Mononuclear cell (primary cell): ENCODE data around the gene FNDC3B. TPM values are rescaled to one million over a fixed set of nuclear protein-coding genes. Genes with fewer than 3 reads are reported as not detected.

Experiments used
- H3K27me3 ChIP-seq: 2 replicates; pipeline ENCODE4 v1.6.0; 2011; ENCODE audit warnings: low read length, control low read depth; ENCODE audit not compliant: insufficient read depth
- H3K4me1 ChIP-seq: 2 replicates; pipeline ENCODE4 v1.5.1; 2011; ENCODE audit warnings: mild to moderate bottlenecking, low read length, control low read depth; ENCODE audit not compliant: insufficient read depth
- H3K4me3 ChIP-seq: 2 replicates; pipeline ENCODE4 v1.5.1; 2011; ENCODE audit warnings: mild to moderate bottlenecking, low read length, moderate library complexity
- H3K9me3 ChIP-seq: 2 replicates; pipeline ENCODE4 v1.5.1; 2011; ENCODE audit warnings: low read depth, mild to moderate bottlenecking, control low read depth, low read length
- total RNA-seq: library from RNA; depleted of rRNA; stranded (reverse); fragments of >200 nt; gene quantifications from one replicate; pipeline ENCODE4 v1.2.3, GENCODE V29; 2012

Gene FNDC3B
- total RNA-seq, 1 donor: 46.1 TPM

DNA sequence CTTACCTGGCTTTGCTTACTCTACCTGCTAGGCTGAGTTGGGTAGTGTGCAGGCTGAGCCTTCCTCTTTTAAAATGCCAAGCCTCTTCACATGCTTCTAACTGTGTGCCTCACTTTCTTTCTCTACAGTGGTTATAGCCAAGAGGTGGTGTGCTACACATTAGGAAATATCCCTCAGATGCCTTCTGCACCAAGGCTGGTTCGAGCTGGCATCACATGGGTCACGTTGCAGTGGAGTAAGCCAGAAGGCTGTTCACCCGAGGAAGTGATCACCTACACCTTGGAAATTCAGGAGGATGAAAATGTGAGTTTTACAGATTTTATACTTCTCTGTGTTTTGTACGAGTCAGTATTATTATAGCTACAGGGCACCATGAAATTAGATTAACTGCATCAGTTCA is 291.0 kb downstream of the FNDC3B start:
- Histone ChIP-seq H3K4me3 (no peak overlapping the region), H3K27me3 (no peaks in the 10 kb centered on the region), H3K9me3 (no peaks in the 10 kb centered on the region), H3K4me1 (no peaks in the 10 kb centered on the region)

DNA sequence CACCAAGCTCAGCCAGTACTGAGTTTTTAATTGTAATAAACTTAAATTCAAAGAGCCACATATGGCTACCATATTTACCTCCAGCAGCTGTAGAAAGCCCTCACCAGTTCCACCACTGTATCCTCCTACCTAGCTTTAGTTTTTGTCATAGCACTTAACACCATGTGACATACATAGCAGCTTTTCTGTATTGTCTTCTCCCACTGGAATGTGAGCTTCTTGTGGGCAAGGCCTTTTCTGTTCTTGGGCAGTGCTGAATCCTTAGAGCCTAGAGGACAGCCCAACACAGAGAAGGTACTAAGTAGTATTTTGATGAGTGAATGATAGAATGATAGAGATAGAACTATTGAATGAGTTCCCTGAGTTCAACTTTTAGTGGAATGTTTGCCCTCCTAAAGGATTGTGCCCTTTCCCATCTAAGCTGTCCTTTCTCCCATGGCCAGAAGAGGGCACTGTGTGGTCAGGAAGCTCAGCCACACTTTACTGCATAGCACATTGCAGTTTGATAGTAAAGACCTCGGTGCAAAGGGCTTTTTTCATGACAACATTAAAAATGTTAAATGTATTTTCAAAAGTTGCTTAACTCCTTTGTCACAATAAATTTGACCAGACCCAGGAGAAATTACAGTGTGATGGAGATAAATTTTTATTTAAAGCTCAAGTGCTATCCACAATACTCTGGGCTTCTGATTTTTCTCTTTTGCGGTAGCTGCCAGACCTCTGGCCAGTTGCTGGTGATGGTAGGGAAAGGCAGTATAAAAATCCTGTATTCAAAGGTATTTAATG is 293.1 kb downstream of the FNDC3B start:
- no peak overlapping the region for H3K4me3 ChIP-seq
- H3K4me1 ChIP-seq: no peaks in the 10 kb centered on the region
- H3K27me3 ChIP-seq: no peaks in the 10 kb centered on the region
- no peaks in the 10 kb centered on the region for H3K9me3 ChIP-seq

DNA sequence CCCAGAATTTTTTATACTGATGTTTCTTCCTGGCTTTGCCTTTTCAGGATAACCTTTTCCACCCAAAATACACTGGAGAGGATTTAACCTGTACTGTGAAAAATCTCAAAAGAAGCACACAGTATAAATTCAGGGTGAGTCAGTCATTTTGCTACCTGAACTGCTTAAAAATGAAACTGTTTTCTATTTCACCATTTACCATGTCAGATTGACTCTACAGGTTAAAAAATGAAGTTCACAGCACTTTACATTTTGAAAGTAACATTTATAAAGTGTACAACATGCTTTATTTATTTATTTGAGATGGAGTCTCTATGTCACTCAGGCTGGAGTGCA is 293.6 kb downstream of the FNDC3B start:
- H3K4me1 ChIP-seq: no peaks in the 10 kb centered on the region
- no peaks in the 10 kb centered on the region for H3K9me3 ChIP-seq
- H3K27me3 ChIP-seq: no peaks in the 10 kb centered on the region
- no peak overlapping the region for H3K4me3 ChIP-seq

DNA sequence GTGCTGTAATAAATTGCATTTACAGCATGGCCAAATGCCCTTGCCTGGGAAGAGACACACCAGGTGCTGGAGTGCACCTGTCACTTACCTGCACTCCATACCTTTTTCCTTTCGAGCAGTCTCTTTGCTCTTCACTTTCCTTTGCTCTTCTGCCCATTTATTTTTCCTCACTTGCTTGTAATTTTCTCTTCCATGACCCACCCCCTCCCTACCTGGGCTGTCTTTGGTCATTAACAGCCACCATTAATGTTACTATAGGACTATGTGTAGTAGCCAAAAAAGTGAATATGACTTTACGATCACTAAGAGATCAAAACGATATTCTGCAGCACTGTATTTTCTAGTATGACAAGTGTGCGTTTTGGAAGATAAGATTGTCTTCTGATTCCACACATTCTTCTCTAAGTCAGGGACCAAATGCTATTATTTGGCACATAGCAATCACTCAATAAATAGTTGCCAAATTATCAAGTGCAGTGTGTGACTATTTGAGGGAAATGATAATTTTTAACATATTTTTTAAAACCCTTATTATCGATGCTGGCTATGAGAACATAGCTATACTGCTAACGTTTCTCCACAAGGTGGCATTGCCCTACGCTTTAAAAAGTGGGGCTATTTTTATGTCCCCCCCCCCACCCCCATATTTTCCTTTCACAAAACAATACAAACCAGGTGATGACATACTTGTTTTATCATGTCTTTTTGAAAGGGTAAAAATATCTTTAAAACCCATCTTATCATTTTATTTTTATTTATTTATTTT is 294.5 kb downstream of the FNDC3B start:
- Histone ChIP-seq H3K4me1 (no peaks in the 10 kb centered on the region), H3K9me3 (no peaks in the 10 kb centered on the region), H3K4me3 (no peak overlapping the region), H3K27me3 (no peaks in the 10 kb centered on the region)

DNA sequence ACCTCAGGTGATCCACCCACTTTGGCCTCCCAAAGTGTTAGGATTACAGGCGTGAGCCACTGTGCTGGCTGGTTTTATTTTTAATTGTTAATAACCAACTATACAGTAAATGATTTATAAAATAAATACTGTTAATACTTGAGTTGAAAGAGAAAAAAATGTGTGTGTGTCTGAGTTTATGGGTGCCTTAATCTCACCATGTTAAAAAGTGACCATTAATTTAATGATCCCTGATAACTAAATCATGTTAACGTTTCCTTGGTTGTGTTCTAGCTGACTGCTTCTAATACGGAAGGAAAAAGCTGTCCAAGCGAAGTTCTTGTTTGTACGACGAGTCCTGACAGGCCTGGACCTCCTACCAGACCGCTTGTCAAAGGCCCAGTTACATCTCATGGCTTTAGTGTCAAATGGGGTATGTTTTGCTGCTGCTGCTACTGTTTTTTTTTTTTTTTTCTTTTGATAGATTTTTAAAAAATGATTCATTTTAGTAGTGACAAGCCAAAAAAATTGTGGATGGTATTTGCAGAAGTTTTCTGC is 295.4 kb downstream of the FNDC3B start:
- H3K9me3 ChIP-seq: no peaks in the 10 kb centered on the region
- H3K27me3 ChIP-seq: no peaks in the 10 kb centered on the region
- H3K4me1 ChIP-seq: no peaks in the 10 kb centered on the region
- H3K4me3 ChIP-seq: no peak overlapping the region

DNA sequence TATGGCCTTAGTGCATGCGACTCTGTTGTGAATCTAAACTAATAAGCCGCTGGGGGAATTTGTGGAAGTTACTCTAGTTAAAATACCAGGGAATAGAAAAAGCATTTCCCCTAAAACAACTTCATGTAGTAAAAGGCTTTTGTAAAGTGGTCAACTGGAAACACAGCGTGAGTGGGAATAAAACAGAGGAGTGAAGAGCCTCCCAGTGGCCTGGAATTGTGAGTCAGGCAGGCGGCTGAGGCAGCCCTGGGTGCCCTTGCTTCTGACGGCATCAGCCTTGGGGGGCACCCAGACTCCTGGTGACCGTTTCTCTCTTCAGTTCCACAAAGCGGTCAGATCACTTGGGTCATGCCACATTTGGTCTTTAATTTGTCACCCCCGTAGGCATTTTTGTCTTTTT is 300.5 kb downstream of the FNDC3B start:
- Histone ChIP-seq H3K27me3 (no peaks in the 10 kb centered on the region), H3K4me3 (no peak overlapping the region), H3K4me1 (no peaks in the 10 kb centered on the region), H3K9me3 (no peaks in the 10 kb centered on the region)

DNA sequence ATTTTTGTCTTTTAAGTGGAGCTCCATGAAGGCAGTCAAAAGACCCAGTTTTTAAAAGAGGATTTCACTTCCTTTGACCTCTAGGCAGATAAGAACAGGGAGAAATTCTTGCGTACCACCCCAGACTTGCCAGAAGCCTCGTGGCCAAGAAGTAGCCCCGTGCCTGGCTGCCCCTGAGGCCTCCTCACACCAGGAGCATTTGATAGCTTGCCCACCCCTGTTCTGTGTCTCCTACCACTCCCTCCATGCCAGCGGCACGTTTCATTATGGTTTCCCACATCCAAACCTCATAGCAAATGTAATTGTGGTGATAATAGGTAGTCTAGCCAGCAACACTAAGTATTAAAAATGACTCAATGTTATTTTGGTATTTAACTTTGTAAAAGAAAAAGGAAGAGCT is 301.2 kb downstream of the FNDC3B start:
- H3K4me3 ChIP-seq: no peak overlapping the region
- no peaks in the 10 kb centered on the region for H3K4me1 ChIP-seq
- H3K9me3 ChIP-seq: no peaks in the 10 kb centered on the region
- no peaks in the 10 kb centered on the region for H3K27me3 ChIP-seq

DNA sequence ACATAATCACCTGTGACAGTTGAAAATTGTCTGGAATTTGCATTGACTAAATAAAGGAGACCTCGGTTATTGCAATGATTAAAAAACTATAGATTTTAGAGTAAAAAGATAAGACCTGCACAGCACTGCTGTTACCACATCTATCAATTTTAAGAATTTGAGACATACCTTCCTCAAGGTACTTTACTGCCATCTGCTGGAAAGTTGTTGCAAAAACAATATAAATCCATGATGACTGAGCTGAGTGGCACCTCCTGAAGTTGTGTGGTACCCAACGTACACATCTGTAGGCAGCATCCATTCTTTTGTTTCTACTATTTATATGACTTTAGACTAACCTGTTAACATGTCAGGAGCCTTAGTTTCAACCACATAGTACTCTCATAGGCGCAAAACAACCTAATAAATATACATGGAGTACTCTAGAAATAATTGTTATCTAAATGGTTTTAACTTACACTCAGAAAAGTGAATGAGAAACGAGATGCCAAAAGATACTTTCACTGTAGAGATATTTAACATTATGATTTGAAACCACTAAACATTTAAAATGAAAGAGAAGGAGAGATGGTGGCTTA is 302.2 kb downstream of the FNDC3B start:
- Histone ChIP-seq H3K27me3 (no peaks in the 10 kb centered on the region), H3K9me3 (no peaks in the 10 kb centered on the region), H3K4me1 (no peaks in the 10 kb centered on the region), H3K4me3 (no peak overlapping the region)

DNA sequence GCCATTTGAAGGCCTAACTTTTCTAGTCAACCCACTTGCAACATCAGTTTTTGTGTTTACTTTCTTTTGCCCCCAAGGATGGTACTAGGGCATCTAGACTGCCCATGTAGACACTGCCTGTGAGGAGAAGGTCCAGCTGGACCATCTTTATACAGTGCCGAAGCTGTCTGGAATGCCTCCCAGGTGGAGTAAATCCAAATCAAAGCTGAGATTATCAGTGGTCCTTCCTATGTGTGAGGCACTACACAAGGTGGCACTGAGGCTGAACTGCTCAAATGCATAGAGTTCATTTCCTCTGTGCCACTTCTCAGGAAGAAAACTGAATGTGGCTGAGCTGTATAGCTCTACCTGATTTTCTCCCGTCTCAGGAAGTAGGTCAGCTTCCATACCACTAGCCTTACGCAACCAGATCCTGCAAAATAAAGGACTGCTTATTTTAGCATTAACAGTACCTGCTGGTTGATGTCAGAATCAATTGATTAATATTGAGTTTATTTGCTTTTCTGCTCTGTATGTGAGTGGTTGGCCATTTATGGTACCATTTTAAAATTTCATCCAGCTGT is 302.8 kb downstream of the FNDC3B start:
- no peaks in the 10 kb centered on the region for H3K27me3 ChIP-seq
- no peaks in the 10 kb centered on the region for H3K9me3 ChIP-seq
- H3K4me3 ChIP-seq: no peak overlapping the region
- no peaks in the 10 kb centered on the region for H3K4me1 ChIP-seq

DNA sequence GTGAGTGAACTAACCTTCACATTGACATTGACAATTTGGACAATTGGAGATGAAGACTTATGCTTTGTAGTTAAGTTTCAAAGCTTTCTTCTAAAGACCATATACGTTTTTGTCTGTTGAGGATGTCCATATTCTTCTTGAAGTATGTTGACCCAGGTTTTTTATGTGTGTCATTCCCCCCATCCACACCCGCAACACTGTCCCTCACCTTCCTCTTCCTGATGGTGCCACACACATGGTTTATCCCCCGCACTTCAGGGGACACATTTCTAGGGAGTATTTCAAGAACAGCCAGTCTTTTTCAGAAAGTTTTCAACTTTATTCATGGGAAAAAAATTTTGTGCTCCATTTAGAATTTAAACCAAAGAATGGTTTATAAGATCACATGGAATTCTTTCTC is 303.7 kb downstream of the FNDC3B start:
- Histone ChIP-seq H3K4me1 (no peaks in the 10 kb centered on the region), H3K4me3 (no peak overlapping the region), H3K27me3 (no peaks in the 10 kb centered on the region), H3K9me3 (no peaks in the 10 kb centered on the region)

DNA sequence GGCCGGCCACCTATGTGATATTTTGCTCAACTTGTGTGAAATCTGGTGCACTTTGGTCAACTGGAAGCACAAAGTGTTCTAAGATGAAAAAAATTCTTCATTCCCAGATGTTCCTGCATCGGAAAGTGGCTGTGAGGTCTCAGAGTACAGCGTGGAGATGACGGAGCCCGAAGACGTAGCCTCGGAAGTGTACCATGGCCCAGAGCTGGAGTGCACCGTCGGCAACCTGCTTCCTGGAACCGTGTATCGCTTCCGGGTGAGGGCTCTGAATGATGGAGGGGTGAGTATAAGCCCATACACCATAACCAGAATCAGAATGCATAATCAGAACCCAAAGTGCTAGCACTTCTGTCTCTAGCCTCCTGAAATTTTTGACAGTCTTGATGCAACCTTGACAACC is 304.6 kb downstream of the FNDC3B start:
- Histone ChIP-seq H3K9me3 (no peaks in the 10 kb centered on the region), H3K4me3 (no peak overlapping the region), H3K27me3 (no peaks in the 10 kb centered on the region), H3K4me1 (no peaks in the 10 kb centered on the region)

DNA sequence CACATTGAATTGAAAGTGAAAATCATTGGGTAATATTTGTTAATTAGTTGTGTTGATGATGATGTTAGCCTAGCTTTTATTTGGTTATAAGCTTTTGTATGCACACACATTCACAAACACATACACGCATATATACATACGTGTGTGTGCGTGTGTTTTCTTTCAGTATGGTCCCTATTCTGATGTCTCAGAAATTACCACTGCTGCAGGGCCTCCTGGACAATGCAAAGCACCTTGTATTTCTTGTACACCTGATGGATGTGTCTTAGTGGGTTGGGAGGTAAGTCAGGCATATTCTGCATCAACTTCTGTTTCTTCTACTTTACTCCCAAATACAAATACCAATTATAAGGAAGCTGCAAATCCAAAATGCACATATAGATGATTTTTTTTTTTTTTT is 306.8 kb downstream of the FNDC3B start:
- Histone ChIP-seq H3K4me3 (no peak overlapping the region), H3K27me3 (no peaks in the 10 kb centered on the region)

DNA sequence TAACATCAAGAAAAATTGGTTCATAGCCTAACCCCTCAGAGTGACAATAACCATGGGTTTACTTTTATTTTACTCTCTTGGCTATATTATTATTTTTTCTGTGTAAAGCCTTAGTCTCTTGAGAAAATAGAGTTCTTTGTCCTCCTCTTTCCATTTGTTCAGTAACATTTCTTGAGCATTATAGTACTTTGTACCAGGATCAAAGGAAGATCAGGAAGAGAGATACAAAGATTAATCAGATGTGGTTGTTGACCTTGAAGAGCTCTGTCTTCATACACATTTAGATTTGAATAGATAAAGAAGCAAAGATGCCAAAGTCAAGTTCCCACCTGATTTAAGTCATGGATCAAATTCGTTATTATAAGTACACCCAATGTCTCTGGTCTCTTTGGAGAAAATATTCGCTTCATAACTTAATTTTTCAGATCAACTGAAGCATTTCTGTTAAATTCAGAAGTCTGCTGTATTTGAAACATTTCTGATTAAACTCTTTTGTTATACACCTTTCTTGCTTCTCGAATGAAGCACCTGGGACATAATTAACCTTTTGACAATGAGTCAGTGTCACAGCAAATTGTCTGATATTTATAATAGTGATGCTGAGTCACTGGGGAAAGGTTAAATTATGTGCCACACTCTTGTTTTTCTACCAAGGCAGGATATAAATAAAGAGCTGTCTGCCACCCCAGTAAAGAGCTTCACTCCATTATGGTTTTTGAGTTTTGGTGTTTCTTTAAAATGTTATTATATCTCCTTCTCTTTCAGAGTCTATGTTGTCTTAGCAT is 308.7 kb downstream of the FNDC3B start:
- H3K4me1 ChIP-seq: no peaks in the 10 kb centered on the region
- no peaks in the 10 kb centered on the region for H3K27me3 ChIP-seq
- no peaks in the 10 kb centered on the region for H3K9me3 ChIP-seq
- H3K4me3 ChIP-seq: no peak overlapping the region

More for the DNA sequence above, 306.8 kb downstream of the FNDC3B start:
- Histone ChIP-seq H3K9me3 (no peaks in the 10 kb centered on the region), H3K4me1 (no peaks in the 10 kb centered on the region)

DNA sequence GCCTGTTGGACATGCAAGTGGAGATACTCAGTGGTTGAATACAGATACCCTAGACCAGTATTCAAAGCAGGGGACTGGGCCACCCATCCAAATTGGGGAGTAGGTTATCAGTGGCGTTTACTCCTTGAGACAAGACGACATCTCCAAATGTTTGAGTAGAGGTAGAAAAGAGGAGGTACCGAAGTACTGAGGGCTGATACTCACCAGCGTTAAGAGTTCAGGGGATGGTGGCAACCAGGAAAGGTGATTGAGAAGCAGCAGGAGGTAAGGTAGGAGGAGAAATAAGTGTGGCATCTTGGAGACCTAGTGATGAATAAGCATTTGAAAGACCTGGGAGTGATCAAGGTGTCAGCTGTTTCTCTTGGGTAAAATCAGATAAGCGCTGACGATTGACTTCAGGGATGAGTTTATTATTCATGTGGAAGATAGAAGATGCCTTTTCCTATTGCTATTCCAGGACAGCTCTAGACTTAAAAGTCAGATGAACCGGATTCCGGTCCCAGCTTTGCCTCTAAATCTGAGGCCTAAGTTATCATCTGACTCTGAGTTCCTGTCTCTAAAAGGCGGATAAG is 312.6 kb downstream of the FNDC3B start:
- no peak overlapping the region for H3K4me3 ChIP-seq
- no peaks in the 10 kb centered on the region for H3K9me3 ChIP-seq
- H3K4me1 ChIP-seq: no peaks in the 10 kb centered on the region
- H3K27me3 ChIP-seq: no peaks in the 10 kb centered on the region
